ENCODE data around the gene JUND.

The JUND gene

DNA sequence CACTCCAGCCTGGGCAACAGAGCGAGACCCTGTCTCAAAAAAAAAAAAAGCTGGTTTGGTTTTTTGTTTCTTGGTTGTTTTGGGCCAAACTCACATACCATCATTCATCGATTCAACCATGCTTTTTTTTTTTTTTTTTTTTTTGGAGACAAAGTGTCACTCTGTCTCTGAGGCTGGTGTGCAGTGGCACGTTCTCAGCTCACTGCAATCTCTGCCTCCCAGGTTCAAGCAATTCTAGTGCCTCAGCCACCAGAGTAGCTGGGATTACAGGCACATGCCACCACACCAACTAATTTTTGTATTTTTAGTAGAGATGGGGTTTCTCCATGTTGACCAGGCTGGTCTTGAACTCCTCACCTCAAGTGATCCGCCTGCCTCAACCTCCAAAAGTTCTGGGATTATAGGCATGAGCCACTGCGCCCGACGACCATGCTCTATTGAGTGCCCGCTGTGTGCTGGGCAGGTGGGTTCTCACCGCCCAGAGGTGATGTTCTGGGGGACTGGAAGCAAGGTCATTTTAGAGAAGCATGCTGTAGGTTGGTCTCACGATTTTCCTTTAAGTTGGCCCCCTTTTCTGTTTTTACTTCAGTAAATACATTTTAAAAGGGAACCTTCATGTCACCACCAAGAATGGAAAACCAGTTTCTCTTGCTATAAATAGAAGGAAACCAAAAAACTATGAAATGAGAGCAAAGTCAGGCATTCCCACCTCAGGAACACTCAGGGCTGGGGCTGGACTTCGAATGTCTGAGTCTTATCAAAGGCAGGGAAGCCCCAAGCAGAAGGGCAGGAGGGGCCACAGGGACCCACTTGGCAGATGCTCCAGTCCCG lies 8.3 kb upstream of the JUND start:
- no peak for DNase-seq

DNA sequence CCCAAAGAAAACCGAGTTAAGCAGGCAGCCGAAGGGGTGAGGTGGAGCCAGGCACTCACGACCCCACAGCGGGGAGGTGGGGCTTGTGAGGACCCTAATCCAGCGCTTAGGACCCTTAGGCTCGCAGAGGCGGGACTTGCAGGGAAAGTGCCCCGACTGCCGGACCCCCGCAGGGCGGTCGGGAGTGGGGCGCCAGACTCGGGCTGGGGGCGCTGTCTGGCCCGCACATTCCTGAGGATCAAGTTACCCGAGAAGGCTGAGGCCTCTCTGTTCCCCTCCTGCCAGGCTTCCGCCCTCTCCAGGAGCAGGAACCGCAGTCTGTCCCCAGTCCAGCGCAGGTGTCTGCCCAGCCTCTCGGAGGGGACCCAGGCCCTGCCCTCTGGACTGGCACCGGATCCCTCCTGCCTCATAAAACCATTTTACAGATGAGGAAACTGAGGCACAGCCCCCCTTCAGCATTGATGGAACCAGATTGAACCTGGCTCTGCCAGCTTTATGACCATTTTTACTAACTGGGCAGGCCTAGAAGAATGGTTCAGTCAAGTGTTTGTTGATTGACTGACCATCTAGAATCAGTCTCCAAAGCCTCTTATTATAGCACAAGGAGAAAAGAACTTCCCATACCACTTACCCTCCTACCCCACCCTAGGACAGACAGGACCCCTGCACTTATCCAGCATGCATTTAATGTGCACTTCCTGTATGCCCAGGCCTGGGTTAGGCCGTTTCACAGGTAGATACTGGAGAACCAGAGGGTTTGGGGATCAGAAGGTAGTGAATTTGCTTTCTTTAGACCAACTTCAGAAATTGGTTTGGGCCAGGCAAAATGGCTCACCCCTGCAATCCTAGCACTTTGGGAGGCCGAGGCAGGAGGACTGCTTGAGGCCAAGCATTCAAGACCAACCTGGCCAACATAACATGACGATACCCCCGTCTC lies 6.7 kb upstream of the JUND start:
- DNase-seq, result no peak

GRCh38 chr19:18286973-18287635 lies 5.7 kb upstream of the JUND start:
- no peak for DNase-seq

DNA sequence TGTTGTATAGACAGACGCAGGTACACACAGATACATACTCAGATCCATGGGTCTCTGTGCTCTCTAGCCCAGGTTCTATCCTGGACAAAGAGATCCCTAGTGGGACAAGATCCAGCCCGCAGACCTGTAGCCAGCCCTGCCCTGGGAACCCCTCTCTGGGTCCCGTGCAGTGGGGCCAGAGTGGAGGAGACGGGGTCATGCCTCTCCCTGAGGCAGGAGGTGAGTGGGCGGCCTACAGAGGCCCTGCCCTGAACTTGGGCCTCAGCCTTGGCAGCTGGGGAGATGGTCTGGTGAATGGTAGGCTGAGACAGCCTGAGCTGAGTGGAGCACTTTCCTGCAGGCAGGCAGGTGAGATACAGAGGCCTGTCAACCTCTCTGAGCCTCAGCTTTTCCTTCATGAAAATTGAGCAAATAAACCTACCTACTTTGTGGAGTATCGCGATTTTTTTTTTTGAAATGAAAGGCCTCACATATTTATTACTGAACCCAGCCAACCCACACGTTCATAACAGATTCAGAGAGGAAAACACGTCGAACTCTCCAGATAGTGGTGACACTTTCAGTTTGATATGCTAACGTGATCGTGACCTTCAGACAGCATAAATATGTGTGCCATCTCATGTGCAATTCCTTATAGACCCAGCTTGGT lies 3.4 kb upstream of the JUND start:
- no peak for DNase-seq

DNA sequence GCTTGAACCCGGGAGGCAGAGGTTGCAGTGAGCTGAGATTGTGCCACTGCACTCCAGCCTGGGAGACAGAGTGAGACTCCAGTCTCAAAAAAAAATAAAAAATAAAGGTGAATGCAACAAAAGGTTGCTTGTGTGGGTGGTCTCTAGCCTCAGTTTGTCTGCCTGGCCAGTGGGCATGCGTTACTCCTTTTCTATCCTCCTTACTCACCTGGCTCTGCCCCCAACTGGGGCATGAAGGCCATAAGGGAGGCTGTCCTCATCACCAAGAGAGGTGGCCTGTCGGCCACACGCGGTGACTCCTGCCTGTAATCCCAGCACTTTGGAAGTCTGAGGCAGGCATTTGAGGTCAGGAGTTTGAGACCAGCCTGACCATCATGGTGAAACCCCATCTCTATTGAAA lies 1.9 kb upstream of the JUND start:
- no peak for DNase-seq

DNA sequence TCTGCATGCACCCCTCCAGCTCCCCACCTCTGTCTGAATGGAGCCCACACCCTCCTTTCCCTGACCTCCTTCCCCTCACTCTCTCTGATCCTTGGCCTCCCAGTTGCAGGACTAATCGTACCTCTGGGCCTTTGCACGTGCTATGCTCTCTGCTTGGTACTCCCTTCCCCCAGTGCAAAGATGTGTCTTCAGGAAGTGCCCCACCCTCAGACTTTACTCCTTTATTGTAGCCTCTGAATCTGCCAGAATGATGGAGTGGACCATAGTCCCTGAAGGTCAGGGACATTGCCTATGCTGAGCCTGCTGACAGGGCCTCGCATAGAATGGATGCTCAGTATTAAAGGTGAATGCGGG lies 1.3 kb upstream of the JUND start:
- DNase-seq, result no peak

GRCh38 chr19:18282021-18282787 lies 782 bp upstream of the JUND start:
- no peak for DNase-seq

DNA sequence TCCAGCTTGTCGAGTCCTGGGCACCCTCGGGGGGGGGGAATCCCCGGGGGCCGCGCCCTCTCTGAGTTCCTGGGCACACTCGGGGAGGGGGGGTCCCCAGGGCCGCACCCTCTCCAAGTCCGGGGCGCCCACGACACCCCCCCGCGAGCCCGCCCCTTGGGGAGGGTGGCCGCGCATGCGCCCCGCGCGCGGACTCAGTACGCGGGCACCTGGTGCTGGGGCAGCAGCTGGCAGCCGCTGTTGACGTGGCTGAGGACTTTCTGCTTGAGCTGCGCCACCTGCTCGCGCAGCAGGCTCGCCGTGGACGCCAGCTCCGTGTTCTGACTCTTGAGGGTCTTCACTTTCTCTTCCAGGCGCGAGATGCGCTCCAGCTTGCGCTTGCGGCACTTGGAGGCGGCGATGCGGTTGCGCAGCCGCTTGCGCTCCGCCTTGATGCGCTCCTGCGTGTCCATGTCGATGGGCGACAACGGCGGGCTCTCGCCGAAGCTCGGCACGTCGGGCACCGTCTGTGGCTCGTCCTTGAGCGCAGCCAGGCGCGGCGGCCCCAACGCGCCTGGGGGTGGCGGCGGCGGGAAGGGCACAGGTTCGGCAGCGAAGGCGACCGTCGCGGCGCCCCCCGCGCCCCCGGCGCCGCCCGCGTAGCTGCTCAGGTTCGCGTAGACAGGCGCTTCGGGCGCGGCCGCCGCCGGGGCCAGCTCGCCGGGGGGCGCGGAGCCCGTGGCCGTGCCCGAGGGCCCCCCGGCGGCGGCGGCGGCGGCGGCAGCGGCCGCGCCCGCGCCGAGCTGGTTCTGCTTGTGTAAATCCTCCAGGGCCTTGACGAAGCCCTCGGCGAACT lies 958 bp downstream of the JUND start:
- peak; percentile 84 for DNase-seq

DNA sequence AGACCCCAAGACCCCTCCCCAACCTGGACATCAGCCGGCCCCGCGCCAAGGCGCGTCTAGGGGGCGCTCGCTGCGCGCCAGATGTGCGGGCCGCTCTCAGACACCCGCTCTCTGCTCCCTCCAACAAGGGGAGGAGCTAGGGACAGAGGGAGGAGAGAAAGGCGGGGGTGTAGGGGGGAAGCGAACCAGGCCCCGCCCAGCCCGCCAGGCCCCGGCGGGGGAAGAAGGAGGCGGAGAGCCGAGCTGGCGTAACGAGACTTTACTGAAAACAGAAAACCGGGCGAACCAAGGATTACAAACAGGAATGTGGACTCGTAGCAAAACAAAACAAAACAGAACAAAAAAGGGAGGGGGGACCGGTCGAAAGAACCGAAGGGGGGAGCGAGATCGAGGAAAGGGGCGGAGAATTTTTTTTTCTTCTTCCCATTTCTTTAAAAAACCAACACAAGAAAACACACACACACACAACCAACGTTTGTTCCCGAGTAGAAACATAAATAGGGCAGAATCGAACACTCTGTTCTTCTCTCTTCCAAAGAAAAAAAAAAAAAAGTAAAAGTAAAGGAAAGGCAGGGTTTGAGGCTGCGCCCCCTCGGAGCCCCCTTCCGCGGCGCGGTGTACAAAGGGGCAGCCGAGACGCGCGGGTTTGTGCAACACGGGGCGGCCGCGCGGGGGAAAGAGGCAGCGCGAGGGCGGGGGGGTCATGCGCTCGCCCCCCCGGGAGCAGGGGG lies 1.7 kb downstream of the JUND start:
- DNase-seq, result peak; percentile 92

DNA sequence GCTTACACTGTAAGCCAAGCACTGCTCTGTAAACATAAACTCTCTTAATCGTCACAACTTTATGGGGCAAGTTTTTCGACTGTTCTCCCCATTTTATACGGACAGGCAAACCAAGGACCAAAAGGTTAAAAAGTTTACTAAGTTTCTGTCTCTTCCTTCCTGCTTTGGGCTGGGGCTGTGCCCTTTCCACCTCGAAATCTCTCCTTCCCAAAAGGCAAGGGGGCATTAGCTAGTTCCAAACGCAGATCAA lies 2.2 kb downstream of the JUND start:
- no peak for DNase-seq

- DNase-seq, result peak; percentile 61
Observed at GRCh38 chr19:18278521-18279265, 2.7 kb downstream of the JUND start.

- peak; percentile 61 for DNase-seq
Observed at GRCh38 chr19:18274781-18275356, 6.6 kb downstream of the JUND start.

GRCh38 chr19:18274219-18274780 lies 7.1 kb downstream of the JUND start, which contains the start of gene IQCN:
IQCN (minus strand) TSS chr19:18274452; CDS start chr19:18269478, 4,974 bp downstream.
- DNase-seq, result no peak

GRCh38 chr19:18273561-18274218 lies 7.7 kb downstream of the JUND start:
- DNase-seq, result peak; percentile 35

GRCh38 chr19:18271433-18271841 lies 10.0 kb downstream of the JUND start:
- DNase-seq, result no peak

- no peak for DNase-seq
Observed at GRCh38 chr19:18270326-18270725, 11.1 kb downstream of the JUND start.

DNA sequence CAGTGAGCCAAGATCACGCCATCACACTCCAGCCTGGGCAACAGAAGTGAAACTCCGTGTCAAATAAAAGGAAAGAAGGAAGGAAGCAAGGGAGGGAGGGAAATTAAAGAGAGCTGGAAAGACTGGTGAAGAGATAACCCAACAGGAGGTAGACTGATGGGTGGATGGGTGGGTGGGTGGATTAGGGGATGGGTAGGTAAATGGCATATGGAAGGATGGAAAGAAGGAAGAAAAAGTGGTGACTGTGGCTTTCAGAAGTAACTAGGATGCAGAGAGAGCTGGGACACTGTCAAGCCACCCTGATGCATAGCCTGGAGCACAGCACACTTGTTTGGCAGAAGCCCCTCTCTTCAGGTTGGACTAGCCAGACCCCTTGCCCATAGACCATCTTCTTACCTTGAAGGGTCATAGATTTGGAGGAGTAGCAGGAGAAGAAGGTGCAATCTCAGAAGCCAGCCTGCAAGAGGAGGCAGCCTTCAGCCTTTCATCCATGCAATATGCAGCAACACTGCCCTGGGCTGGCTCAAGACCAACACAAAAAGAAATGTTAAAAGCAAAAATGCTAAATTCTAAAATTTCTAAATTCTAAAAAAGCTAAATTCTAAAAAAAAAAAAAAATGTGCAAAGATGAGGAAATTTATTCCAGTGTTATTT lies 12.2 kb downstream of the JUND start:
- no peak for DNase-seq

Measured in central memory CD4-positive, alpha-beta T cell (primary cell).